Stimulated activated naive CD8-positive, alpha-beta T cell treated with anti-CD3 and anti-CD28 coated beads, Interleukin-15, amount 100 ng/mL, for 72 hours (primary cell): Measurements from ENCODE around the gene FBXL12.
"Not testable (repeated sequence)": the region's sequence is repeated elsewhere in the genome, so short reads cannot be mapped to it uniquely, and the experiment has no call there.

Experiments used
- ATAC-seq: fragments of 150-1000 bp; cut with Tn5 transposase; 2 replicates; pipeline ENCODE4 v1.10.0; 2021; ENCODE audit warnings: mild to moderate bottlenecking, moderate library complexity
- DNase-seq, 2 donors: peaks; one replicate each; pipeline ENCODE4 v3.0.0; 2021 to 2022
- H3K27ac Mint-ChIP-seq, 2 donors: one replicate each; pipeline ENCODE4 v1.8.0; 2022; ENCODE audit warnings: mild to moderate bottlenecking in 2 of 2, mixed read lengths in 2 of 2, moderate library complexity in 2 of 2
- H3K27me3 Mint-ChIP-seq: one replicate; pipeline ENCODE4 v1.8.0; 2022; ENCODE audit warnings: mixed read lengths
- H3K4me1 Mint-ChIP-seq: one replicate; pipeline ENCODE4 v1.8.0; 2022; ENCODE audit warnings: mild to moderate bottlenecking, mixed read lengths
- H3K4me3 Mint-ChIP-seq, 2 donors: one replicate each; pipeline ENCODE4 v1.8.0; 2022; ENCODE audit warnings: mild to moderate bottlenecking in 2 of 2, mixed read lengths in 2 of 2, moderate library complexity in 1 of 2
- H3K9me3 Mint-ChIP-seq, 2 donors: one replicate each; pipeline ENCODE4 v1.8.0; 2022; ENCODE audit warnings: mixed read lengths in 2 of 2

FBXL12 gene

DNA sequence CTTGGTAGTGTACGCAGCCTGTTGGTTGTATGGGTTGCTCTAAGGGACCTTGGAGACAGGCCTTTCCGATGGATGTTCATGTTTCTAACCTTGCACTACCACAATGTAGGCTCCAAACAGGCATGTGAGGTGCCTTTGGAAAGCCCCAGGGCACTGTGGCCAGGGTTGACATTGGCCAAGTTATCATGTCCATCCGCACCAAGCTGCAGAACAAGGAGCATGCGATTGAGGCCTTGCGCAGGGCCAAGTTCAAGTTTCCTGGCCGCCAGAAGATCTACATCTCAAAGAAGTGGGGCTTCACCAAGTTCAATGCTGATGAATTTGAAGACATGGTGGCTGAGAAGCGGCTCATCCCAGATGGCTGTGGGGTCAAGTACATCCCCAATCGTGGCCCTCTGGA, 1.2 kb upstream of the FBXL12 start:
- ATAC-seq, H3K9me3 Mint-ChIP-seq, DNase-seq, H3K27ac Mint-ChIP-seq, H3K27me3 Mint-ChIP-seq: not testable (repeated sequence)
- Mint-ChIP-seq H3K4me3 (peak overlapping the region; percentile 84 to 90), H3K4me1 (peaks cover 34% of the 10 kb centered on the region)

DNA sequence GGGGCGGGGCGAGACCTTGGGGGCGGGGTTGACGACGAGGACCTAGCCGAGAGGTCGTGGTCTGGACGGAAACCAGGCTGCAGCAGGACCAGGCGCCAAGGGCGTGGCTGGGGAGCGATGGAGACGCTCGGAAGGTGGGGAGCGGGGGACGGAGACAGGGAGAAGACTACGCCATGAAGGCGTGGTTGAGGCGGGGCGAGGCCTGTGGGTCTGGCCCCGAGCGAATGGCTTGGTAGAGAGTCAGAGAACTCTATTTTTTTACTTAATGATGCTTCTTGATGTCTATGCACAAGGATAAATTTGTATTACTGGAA, 674 bp upstream of the FBXL12 start:
- Mint-ChIP-seq H3K9me3 (peaks cover 0 to 9% of the 10 kb centered on the region in 2 donors), H3K27me3 (no peaks in the 10 kb centered on the region), H3K27ac (no peak overlapping the region), H3K4me1 (peaks cover 34% of the 10 kb centered on the region), H3K4me3 (peak overlapping the region; percentile 84 to 90)
- no peak for DNase-seq
- ATAC-seq: no peak

GRCh38 chr19:9818175-9818733, 625 bp downstream of the FBXL12 start:
- no peaks in the 10 kb centered on the region for H3K27me3 Mint-ChIP-seq
- ATAC-seq: no peak
- no peak for DNase-seq
- H3K9me3 Mint-ChIP-seq: peaks cover 0 to 9% of the 10 kb centered on the region in 2 donors
- peaks cover 27% of the 10 kb centered on the region for H3K4me1 Mint-ChIP-seq
- peak overlapping the region; percentile 84 to 90 for H3K4me3 Mint-ChIP-seq
- H3K27ac Mint-ChIP-seq: peak overlapping the region; percentile 93 to 97

DNA sequence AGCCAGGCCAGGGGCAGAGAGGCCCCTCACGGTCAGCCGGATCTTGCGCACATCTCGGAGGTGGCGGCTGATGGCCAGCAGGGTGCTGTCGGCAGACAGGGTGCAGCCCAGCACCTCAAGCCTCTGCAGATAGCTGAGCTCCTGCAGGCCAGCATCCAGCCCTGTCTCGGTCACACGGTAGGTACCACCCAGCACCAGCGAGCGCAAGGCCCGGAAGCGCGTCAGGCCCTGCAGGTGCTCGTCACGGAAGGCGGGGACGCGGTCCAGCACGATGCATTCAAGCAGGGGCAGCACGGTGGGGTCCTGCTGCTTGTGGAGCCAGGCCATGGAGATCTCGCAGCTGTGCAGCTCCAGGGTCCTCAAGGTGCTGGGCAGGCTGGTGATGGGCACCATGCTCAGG, 7.7 kb downstream of the FBXL12 start:
- ATAC-seq: no peak
- Mint-ChIP-seq H3K9me3 (no peaks in the 10 kb centered on the region), H3K27ac (no peak overlapping the region), H3K4me3 (no peak overlapping the region), H3K4me1 (peaks cover 21% of the 10 kb centered on the region), H3K27me3 (no peaks in the 10 kb centered on the region)
- no peak for DNase-seq

DNA sequence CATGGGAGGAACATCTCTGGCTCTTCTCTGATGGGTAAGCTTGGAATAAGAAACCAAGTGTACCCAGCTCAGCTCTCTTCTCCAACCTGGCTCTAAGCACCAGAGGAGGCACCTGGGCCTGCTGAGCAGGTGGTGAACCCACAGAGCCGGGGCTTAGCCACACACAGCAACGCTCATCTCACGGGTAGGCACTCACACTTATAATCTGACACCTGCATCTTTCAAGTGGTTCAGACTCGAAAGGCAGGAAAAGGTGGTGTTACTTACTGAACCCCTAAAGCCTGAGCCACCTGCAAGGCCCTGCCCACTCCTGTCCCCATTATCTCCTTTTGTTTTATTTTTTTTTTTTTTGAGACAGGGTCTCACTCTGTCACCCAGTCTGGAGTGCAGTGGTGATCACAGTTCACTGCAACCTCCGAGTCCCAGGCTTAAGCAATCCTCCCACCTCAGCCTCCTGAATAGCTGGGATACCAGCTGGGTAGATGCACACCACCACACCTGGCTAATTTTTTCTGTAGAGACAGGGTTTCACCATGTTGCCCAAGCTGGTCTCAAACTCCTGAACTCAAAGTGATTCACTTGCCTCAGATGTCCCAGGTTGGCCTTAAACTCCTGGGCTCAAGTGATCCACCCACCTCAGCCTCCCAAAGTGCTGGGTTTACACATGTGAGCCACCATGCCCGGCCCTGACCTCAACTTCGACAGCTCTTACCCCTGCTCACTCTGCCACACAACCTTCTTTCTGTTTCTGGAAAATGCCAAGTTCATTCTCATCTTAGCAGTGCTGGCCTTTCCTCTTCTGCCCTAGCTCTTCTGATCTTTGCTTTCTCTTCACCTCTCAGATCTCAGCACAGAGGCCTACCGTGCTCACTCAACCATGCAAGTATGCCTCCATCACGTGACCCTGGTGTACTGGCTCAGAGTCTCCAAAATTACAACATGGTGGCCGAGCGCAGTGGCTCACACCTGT, 9.7 kb downstream of the FBXL12 start:
- Mint-ChIP-seq H3K4me1 (peaks cover 21% of the 10 kb centered on the region), H3K27me3 (no peaks in the 10 kb centered on the region), H3K9me3 (no peaks in the 10 kb centered on the region), H3K27ac (peak overlapping the region; percentile 51 to 68), H3K4me3 (peak overlapping the region in 1 of 2 donors; percentile 7)
- ATAC-seq: peak; percentile 40
- no peak for DNase-seq

GRCh38 chr19:9806803-9807202, 12.1 kb downstream of the FBXL12 start:
- H3K4me1 Mint-ChIP-seq: peaks cover 21% of the 10 kb centered on the region
- no peaks in the 10 kb centered on the region for H3K9me3 Mint-ChIP-seq
- H3K27ac Mint-ChIP-seq: no peak overlapping the region
- DNase-seq (no peak), ATAC-seq (no peak)
- H3K27me3 Mint-ChIP-seq: no peaks in the 10 kb centered on the region
- H3K4me3 Mint-ChIP-seq: no peak overlapping the region

DNA sequence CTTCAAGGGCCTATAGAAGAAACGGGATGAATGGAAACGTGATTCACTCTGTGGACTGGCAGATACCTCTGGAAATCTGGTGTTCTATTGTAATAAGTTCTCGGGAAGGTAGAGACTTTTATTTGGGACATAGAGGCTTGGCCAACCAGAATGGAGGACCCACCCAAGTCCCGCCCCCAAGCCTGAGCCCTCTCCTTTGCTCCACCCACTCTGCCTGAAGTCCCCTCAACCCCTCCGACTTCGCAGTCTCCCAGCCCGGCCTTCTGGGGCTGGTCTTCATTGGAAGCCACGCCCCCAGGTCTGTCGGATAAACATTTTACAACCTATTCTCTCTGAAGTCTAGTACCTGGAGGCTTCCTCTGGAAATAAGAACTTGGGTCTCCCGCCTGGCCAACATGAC, 16.9 kb downstream of the FBXL12 start:
- no peak for ATAC-seq
- no peak for DNase-seq
- no peak overlapping the region for H3K4me3 Mint-ChIP-seq

DNA sequence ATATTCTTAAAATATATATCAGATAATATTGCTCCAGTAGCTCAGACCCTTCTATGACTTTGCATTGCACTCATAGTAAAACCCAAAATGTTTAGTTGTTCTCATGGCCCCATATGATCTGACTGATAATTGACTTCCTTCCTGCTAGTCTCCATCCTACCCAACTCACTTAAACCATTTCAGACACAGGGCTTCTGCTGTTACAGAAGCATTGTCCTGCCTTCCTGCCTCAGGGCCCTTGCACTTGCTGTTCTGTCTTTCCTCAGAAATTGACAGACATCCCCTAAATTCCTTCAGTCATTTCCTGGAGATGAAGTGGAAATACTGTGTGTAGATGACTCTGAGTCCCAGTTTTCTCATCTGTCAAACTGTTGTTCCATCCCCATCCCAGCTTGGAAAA, 19.7 kb downstream of the FBXL12 start:
- Mint-ChIP-seq H3K9me3 (no peaks in the 10 kb centered on the region), H3K27ac (peak overlapping the region in 1 of 2 donors; percentile 75), H3K4me3 (no peak overlapping the region), H3K4me1 (peaks cover 9% of the 10 kb centered on the region), H3K27me3 (no peaks in the 10 kb centered on the region)
- ATAC-seq (no peak), DNase-seq (no peak)

More for the DNA sequence above, 16.9 kb downstream of the FBXL12 start:
- H3K27me3 Mint-ChIP-seq: no peaks in the 10 kb centered on the region
- no peaks in the 10 kb centered on the region for H3K4me1 Mint-ChIP-seq
- H3K9me3 Mint-ChIP-seq: no peaks in the 10 kb centered on the region
- H3K27ac Mint-ChIP-seq: no peak overlapping the region

DNA sequence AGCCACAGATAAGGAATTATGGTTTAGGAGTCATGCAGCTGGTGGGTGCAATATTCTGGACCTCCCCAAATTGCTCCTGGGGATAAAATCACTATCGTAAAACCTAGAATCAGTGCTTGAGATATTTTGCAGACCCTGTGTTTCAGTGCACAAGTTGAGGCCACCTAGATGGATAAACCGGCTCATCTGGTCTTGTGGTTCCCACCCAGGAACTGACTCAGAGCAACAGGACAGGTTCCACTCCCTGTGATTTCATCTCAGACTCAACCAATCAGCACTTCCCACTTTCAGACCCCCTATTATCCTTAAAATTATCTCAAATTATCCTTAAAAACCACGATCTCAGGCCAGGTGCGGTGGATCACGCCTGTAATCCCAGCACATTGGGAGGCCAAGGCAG, 21.0 kb downstream of the FBXL12 start:
- H3K27ac Mint-ChIP-seq: peak overlapping the region; percentile 15 to 89
- no peak for ATAC-seq
- no peak for DNase-seq
- H3K9me3 Mint-ChIP-seq: peaks cover 0 to 7% of the 10 kb centered on the region in 2 donors
- H3K27me3 Mint-ChIP-seq: no peaks in the 10 kb centered on the region
- H3K4me3 Mint-ChIP-seq: no peak overlapping the region
- H3K4me1 Mint-ChIP-seq: peaks cover 18% of the 10 kb centered on the region

- ATAC-seq: peak; percentile 73
- DNase-seq: peak; percentile 78 to 88
- peak overlapping the region; percentile 50 to 54 for H3K27ac Mint-ChIP-seq
- peaks cover 0 to 7% of the 10 kb centered on the region in 2 donors for H3K9me3 Mint-ChIP-seq
- H3K4me3 Mint-ChIP-seq: no peak overlapping the region
- H3K27me3 Mint-ChIP-seq: no peaks in the 10 kb centered on the region
- peaks cover 24% of the 10 kb centered on the region for H3K4me1 Mint-ChIP-seq
Measured at GRCh38 chr19:9796113-9796773, 22.6 kb downstream of the FBXL12 start.

- peak; percentile 31 for ATAC-seq
- Mint-ChIP-seq H3K4me1 (peaks cover 39% of the 10 kb centered on the region), H3K27ac (peak overlapping the region; percentile 83 to 87), H3K27me3 (no peaks in the 10 kb centered on the region), H3K4me3 (peak overlapping the region; percentile 92 to 98), H3K9me3 (peaks cover 0 to 7% of the 10 kb centered on the region in 2 donors)
- DNase-seq: no peak
Measured at GRCh38 chr19:9793071-9793591, 25.7 kb downstream of the FBXL12 start.

DNA sequence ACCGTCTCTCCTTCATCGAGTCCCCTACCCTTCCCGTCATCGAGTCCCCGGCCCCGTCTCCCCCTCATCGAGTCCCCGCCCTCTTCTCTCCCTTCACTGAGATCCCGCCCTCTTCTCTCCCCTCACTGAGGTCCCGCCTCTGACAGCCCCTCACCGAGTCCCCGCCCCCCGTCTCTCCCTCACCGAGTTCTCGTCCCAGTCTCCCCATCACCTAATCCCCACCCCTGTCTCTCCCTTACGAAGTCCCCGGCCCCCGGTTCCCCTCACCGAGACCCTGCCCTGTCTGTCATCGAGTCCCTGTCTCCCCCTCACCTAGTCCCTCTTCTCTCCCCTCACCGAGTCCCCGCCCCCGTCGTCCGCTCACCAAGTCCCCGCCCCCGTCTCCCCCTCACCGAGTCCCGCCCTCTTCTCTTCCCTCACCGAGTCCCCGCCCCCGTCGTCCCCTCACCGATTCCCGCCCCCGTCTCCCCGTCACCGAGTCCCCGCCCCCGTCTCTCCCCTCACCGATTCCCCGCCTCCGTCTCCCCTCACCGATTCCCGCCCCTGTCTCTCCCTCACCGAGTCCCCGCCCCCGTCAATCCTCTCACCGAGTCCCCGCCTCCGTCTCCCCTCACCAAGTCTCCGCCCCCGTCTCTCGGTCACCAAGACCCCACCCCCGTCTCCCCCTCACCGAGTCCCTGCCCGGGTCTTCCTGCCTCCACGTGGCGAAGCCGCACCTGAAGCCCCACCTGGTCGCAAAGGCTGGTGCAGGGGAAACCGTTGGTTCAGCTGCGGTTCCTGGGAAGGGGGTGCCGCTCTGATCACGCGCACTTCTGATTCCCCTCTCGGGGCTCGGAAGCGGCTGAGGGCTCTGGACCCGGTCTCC, 26.4 kb downstream of the FBXL12 start:
- H3K4me3 Mint-ChIP-seq: peak overlapping the region; percentile 92 to 98
- DNase-seq (peak; percentile 87 to 89), ATAC-seq (peak; percentile 67)
- no peaks in the 10 kb centered on the region for H3K27me3 Mint-ChIP-seq
- H3K9me3 Mint-ChIP-seq: peaks cover 0 to 7% of the 10 kb centered on the region in 2 donors
- peak overlapping the region; percentile 89 to 96 for H3K27ac Mint-ChIP-seq
- H3K4me1 Mint-ChIP-seq: peaks cover 39% of the 10 kb centered on the region

DNA sequence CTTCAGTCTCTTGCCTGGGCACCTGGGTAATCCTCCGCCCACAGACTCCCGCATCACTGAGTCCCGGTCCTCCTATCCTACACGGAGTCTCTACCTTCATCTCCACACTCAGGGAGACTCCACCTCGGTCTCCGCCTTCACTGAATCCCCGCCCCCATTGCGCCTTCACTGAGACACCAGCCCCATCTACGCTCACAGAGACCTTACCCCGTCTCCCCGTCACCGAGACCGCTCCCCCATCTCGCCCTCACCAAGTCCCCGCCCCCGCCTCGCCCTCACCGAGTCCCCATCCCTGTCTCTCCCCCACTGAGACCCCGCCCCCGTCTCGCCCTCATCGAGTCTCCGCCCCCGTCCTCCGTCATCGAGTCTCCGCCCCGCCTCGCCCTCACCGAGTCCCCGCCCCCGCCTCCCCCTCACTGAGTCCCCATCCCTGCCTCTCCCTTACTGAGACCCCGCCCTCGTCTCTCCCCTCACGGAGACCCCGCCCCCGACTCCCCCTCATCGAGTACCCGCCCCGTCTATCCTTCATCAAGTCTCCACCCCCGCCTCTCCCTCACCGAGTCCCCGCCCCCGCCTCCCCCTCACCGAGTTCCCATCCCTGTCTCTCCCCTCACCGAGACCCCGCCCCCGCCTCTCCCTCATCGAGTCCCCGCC, 27.2 kb downstream of the FBXL12 start:
- ATAC-seq: peak; percentile 74
- H3K4me3 Mint-ChIP-seq: peak overlapping the region; percentile 92 to 98
- DNase-seq: peak; percentile 87 to 89
- peaks cover 40% of the 10 kb centered on the region for H3K4me1 Mint-ChIP-seq
- peaks cover 0 to 7% of the 10 kb centered on the region in 2 donors for H3K9me3 Mint-ChIP-seq
- peak overlapping the region; percentile 89 to 96 for H3K27ac Mint-ChIP-seq
- no peaks in the 10 kb centered on the region for H3K27me3 Mint-ChIP-seq

GRCh38 chr19:9791073-9791367, 27.9 kb downstream of the FBXL12 start:
- not testable (repeated sequence) for ATAC-seq, H3K27me3 Mint-ChIP-seq, DNase-seq, H3K27ac Mint-ChIP-seq, H3K9me3 Mint-ChIP-seq
- peak overlapping the region; percentile 92 to 98 for H3K4me3 Mint-ChIP-seq
- H3K4me1 Mint-ChIP-seq: peaks cover 40% of the 10 kb centered on the region
